GM21717 (cell line): ENCODE measurements around the gene PCDH9.

Experiments used
- ATAC-seq: cut with Tn5 transposase; IDR thresholded peaks from one replicate; pipeline ENCODE4 v1.9.1; 2021; ENCODE audit warnings: mild to moderate bottlenecking, moderate library complexity; ENCODE audit not compliant: unreplicated experiment

The PCDH9 gene

DNA sequence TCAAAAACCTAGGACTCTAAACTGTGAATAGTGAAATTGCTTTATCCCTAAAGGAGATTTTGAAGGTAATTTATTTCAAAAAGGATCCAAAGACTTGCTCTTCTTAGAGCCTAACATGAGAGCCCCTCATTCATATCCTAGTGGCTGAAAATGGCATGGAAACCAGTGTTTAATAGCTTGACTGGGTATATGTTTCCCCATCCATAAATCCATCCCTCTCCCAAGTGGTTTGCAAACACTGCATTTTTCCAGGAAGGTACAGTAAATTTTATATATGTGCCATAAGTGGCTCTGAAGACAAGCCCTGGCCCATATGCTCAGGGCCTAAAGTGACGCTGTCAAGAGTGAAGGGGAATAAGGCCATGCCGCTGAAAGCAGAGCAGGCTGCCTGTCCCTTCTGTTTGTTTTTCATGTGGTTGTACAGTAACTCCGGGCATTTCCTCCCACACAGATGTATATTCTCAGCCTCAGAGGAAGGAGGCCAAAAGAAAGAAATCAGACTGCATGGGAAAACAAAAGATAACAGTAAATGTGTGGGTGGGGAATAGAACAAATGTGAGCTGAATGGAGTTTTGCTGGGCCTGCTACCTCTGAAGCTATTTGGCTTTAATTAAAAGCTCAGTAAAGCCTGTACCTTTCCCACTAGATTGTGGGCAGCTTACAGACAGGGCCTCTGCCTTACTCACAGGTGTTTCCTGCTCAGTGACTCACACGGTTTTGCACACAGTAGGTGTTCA lies 181.9 kb downstream of the PCDH9 start:
- no peak for ATAC-seq

- ATAC-seq: no peak
Observed at GRCh38 chr13:67045357-67045756, 184.8 kb downstream of the PCDH9 start.

GRCh38 chr13:67043901-67044300 lies 186.2 kb downstream of the PCDH9 start:
- ATAC-seq: no peak

GRCh38 chr13:67042556-67042955 lies 187.6 kb downstream of the PCDH9 start:
- no peak for ATAC-seq

DNA sequence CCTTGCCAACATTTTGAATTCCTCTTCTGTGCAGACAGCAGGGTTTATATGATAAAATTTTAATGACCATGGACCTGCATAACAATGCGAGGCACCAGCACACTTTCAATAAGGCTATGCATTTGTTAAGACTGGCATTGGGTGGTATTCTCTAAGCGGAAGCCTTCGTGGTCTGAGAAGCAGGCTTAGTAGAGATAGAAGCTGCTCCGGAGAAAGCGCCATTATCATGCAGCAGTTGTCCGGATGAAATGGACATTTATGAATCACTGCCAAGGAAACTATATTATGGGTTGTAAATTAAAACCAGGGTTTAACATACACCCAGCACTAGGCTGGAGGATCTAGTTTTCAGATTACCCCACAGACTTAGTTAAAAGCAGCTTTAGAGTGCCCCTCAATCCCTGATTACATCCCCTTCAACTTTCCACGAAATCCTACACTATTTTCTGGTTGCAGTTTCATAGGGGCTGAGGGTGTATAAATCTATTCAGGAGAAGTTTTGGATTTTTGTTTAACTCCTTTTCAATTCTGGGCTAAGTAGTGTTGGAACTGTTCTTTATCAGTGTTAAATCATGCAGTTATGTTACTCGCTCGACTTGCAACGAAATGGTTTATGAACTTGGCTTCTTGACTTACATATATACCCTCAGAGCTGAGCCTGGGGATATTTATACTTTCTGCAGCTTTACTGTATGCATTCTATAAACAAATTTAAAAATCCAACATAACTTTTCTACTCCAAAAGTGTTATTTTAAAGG lies 193.3 kb downstream of the PCDH9 start:
- ATAC-seq: no peak

DNA sequence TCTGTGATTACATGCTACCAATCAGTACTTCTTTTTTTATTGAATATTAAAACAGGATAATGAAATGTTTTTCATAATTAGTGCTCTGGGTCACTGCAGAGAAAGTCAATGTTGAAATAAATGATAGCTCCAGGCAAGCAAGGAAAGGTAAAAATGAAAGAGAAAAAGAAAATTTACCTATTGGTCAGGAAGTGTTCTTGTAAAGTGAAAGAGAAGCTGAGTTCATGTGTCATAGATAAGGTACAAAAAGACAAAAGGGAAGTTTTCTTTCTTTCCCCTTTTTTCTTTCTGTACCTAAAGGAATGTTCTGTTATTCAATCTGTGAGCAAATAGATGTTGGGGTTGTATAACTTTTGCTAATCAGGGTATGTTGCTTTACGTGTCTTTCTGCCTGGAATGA lies 197.0 kb downstream of the PCDH9 start:
- ATAC-seq: no peak

DNA sequence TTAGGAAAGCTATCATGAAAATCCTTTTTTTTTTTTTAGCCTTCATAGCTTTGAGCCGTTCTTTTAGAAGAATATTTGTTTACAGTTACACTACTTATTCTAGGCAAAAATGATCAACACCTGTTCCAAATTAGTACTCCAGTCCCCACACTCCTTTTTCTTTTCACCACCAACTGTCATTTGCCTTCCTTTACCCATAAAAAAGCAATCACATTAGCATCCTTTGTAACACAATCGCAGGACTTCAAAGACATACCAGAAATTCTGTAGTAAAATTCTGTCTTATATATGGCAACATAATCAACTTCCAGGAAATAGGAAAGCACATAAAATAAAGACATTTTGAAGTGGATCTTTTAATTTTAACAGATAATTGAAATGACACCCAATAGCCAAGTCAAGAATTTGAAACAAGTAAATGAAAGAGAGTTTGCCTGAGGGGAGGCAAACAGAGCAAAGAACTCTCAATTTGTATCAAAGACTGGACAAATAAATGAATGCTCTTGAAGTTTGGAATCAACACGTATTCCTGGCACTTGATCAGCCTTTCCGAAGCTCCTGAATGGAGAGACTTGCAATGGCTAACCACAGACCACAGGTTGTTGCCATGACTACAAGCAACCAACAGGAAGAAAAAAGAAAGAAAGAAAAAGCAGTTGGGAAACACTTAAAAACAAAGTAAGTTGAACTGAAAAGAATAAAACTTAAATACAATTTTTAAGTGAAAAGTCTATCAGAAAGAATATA lies 206.8 kb downstream of the PCDH9 start:
- no peak for ATAC-seq

DNA sequence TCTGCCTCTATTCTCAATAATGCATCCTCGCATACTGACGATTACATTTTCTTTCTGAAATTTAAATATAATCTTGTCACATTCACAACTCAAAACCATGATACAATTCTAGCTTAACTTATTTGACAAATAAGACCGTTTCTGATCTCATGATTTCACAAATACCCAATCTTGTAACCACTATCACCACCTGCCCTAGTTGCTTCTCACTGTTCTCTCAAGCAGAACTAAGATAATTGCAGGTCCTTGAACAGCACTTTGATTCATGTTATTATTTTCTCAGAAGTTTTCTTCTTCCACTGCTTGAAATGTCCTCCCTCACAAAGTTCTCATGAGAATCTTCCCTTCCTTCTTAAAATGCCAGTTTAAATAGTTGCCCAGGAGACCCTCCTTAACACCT lies 211.4 kb downstream of the PCDH9 start:
- no peak for ATAC-seq

GRCh38 chr13:67017276-67017675 lies 212.9 kb downstream of the PCDH9 start:
- no peak for ATAC-seq

DNA sequence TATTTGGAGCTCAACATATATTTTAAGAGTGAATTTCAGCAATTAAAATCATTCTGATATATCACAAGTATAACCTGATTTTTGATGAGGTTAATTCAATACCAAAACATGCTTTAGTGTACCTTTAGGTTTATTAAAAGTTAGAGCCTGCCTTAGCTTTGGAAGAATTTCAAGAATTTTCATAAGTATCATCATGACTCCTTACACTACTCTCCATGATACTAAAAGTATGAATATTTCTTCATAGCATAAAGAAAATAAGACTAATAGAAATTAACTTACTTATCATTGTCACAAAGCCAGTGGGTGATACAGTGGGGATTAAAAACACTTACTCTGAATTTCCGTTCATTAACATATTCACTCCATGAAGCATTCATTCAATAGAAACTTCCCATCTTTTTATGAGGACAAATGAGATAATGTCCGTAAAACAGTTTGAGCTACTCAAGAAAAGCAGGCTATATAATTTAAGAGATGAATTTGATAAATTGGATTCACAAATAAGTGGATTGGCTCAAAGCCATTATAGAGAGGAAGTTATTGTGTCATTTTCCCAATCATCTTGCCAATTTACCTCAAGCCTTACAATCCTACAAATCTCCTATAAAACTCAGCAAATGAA lies 214.0 kb downstream of the PCDH9 start:
- ATAC-seq: no peak

DNA sequence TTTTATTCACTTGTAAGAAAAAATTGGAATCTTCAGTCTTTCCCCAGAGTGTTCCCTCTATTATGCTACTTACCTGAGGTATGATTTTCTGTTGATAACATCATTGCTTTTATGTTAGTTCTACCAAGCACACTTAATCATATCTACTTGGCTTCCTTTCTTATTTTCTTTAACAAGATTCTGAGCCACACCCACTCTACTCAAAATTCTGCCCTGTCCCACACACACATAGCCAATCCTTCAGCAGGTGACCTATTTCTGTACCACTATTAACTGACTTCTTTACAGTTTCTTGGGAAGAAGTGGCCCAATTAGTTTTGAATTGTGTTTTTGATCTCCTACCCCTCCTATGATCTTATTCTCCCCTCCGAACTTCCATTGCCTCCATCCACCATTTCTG lies 215.7 kb downstream of the PCDH9 start:
- no peak for ATAC-seq

- no peak for ATAC-seq
Observed at GRCh38 chr13:67013709-67014108, 216.4 kb downstream of the PCDH9 start.

DNA sequence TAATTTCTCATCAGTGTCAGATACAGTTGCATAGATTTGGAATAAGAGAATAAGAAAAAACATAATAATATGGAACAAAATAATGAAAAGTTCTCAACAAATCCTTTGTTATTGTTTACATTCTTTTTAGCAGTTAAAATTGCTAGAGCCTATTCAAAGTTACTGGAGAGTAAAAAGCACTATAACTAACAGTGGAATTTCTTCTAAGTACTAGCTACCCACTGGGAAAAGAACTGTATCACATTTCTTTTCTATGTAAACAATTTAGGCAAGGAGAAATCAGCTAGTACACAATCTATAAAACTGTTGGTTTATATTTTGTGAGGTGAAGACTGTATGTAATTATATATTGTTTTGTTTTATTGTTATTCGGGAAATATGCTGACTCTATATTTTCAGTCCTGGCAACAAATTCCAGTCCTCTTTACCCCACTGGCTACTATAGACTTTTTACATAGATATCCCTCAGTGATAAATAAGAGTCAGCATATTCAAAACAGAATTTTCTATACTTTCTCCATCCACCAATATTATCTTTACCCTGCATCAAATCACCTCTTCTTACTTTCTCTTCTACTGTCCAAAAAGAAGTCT lies 222.0 kb downstream of the PCDH9 start:
- no peak for ATAC-seq

GRCh38 chr13:67004511-67004910 lies 225.6 kb downstream of the PCDH9 start:
- ATAC-seq: no peak

DNA sequence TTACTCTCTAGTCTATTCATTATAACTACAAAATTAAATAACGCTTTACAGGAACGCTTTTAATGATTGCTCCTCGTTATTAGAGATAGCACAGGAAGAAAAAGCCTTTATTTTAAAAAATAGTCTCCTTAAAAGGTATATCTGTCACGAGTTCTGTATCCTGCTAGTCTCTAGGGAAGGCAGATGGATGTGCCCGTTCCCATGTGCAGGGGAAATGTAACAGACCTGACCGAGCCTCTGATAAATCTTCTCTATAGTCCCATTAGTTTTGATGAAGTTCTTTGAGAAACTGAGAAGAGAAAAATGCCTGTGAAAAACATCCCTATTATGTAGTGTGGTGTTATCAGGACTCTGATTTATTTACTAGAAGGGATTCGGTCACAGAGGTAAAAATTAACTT lies 226.4 kb downstream of the PCDH9 start:
- ATAC-seq: no peak

DNA sequence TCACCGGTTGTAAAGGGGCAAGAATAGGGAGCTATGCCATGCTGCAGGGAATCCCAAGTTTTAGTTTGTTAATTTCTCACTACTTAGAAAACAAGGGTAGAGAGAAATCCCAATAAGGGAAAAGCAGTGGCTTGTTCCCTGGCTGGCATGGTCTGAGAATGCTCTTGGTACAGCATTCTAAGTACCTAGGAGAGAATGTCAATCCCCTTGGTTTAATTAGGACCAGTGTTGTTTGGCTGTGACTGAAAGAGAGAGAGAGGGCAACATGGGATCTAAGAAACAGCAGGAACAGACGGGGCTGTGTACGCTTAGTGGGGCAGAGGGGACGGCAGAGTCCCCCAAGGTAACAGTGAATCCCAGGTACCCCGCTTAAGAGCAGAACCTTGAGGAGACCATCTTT lies 228.8 kb downstream of the PCDH9 start:
- ATAC-seq: no peak

DNA sequence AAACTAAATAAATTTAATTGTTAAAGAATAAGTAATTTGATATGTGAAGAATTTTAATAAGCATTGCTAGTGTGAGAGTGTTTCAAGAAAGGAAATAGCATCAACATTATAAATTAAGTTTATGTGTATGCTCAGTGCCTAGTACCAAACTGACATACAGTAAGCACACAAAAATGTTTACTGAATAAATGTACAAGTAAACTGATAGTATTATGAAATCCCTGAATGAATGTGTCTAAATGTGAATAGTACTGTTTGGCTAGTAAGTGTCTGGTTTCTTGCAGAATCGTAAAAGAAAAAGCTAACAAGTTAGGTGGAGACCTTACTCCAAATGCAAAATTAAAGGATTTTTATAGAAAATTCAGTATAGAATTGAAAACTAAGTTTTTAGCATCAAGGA lies 233.6 kb downstream of the PCDH9 start:
- ATAC-seq: no peak

- peak; percentile 59 for ATAC-seq
Observed at GRCh38 chr13:66995203-66995611, 234.9 kb downstream of the PCDH9 start.

DNA sequence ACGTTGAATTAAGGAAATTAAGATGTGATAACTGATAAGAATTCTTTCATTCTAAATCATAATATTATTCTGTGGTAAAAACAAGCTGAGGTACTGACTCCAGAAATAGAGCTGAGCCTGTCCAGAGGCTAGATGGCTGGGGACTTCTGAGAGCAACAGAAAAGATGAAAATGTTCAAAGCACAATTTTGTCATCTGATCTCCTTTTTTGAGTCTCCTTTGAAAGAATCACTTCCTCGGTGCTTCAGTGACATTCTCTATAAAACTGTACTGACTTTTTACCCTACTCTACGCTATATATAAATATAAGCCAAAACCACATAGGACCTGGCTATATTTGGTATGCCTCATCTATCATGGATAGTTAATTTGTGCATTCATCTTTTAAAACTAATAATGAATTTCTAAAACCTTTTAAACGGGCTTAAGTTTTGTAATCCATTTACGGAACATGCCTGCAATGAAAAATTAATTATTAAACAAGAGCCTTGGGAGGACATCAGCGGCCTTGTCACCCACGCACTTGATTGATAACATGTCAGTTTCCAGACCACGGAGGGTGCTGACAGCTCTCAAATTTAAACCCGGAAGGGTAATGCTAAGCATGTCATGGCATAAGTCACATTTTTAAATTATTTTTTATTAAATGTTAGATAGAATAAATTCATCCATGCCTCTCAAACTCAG lies 235.5 kb downstream of the PCDH9 start:
- peak; percentile 27 for ATAC-seq

DNA sequence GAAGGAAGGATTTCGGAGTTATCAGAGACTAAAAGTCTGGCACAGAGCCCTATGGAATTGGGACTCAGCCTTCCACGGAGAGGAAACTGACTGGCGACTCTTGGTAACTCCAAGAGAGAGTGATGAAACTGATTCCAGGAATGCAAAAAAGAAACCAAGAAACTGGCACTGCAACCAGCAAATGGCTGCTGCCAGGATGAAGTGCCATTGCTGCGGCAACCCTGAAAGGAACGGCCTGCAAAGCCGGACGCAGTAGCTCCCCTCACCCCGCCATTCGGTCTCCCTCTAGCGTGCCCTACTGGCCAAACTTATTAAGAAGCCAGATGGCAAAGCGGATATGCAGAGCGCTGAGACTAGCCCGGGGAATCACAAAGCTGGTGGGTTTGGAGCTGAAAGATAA lies 236.0 kb downstream of the PCDH9 start:
- ATAC-seq: no peak
